NCI-H446 (cell line): ENCODE data around the gene EFCAB3.
"Not testable (repeated sequence)": the region's sequence is repeated elsewhere in the genome, so short reads cannot be mapped to it uniquely, and the experiment has no call there.

Experiments
- DNase-seq, 2 experiments: peaks; one replicate each; lab custom pipeline; 2025; lab: John Stamatoyannopoulos, UW

The EFCAB3 gene

DNA sequence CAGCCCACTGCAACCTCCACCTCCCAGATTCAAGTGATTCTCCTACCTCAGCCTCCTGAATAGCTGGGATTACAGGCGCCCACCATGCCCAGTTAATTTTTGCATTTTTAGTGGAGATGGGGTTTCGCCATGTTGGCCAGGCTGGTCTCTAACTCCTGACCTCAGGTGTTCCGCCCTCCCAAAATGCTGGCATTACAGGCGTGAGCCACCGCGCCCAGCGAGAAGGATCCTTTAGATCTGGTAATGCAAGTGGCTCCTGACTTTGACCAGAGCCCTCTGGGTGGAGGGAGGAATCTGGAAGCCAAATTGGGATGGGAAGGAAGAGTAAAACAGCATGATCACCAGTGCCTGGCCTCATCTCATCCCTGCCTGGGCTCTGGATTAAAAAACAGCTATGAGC lies 84.9 kb downstream of the EFCAB3 start:
- DNase-seq: not testable (repeated sequence)
